ENCODE measurements around the gene CD70. TPM values are rescaled to one million over a fixed set of nuclear protein-coding genes. Genes with fewer than 3 reads are reported as not detected.
"Not testable (repeated sequence)": the region's sequence is repeated elsewhere in the genome, so short reads cannot be mapped to it uniquely, and the experiment has no call there.

The CD70 gene
- total RNA-seq, 1 donor from 2014 or later, result 0.51 TPM

DNA sequence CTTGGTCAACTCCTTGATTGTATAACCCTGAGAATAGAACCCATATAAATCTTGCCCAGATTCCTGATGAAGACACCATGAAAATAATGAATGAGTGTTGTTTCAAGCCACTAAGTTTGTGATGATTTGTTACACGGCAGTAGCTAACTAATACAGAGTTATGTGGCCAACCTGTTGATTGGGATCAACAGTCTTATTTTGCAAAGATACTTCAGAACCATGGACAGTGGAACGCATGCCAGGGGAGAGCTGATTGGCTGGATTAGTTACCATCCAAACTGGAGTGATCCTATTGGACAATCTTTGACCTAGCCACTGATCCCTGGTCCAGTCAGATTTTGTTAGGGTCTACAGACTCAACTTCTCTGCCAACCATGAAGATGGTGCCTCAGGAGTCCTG, 26.6 kb downstream of the CD70 start:
- H3K27ac Mint-ChIP-seq (ENCODE audit: unreplicated experiment), result no peak overlapping the region
- no peaks in the 10 kb centered on the region for H3K4me1 Mint-ChIP-seq (ENCODE audit: unreplicated experiment)
- no peak overlapping the region for H3K4me3 Mint-ChIP-seq (ENCODE audit: unreplicated experiment)
- H3K27me3 Mint-ChIP-seq (ENCODE audit: unreplicated experiment), result no peaks in the 10 kb centered on the region
- no peak for DNase-seq (ENCODE audit: low spot score)
- no peak for TF ChIP-seq CTCF (IDR thresholded peaks at IDR 0.05; ENCODE audit: unreplicated experiment)
- peaks cover 13% of the 10 kb centered on the region for H3K9me3 Mint-ChIP-seq (ENCODE audit: unreplicated experiment)
- H3K36me3 Mint-ChIP-seq (ENCODE audit: low read depth, unreplicated experiment), result no peaks in the 10 kb centered on the region

DNA sequence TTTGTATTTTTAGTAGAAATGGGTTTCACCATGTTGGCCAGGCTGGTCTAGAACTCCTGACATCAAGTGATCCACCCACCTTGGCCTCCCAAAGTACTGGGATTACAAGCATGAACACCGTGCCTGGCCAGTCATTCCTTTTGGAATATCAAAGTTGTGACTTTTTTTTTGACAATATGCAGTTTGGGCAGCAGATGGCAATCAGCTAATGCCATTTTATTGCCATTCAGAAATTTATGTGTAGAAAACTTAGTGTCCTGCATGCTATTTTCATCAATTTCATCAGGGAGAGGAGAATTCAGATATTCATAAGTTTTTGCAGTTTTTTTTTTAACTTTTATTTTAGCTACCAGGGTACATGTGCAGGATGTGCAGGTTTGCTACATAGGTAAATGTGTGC, 28.5 kb downstream of the CD70 start:
- H3K27ac Mint-ChIP-seq (ENCODE audit: unreplicated experiment); H3K4me3 Mint-ChIP-seq (ENCODE audit: unreplicated experiment); H3K27me3 Mint-ChIP-seq (ENCODE audit: unreplicated experiment); H3K4me1 Mint-ChIP-seq (ENCODE audit: unreplicated experiment); DNase-seq (ENCODE audit: low spot score); H3K36me3 Mint-ChIP-seq (ENCODE audit: low read depth, unreplicated experiment): not testable (repeated sequence)
- H3K9me3 Mint-ChIP-seq (ENCODE audit: unreplicated experiment), result peaks cover 17% of the 10 kb centered on the region

DNA sequence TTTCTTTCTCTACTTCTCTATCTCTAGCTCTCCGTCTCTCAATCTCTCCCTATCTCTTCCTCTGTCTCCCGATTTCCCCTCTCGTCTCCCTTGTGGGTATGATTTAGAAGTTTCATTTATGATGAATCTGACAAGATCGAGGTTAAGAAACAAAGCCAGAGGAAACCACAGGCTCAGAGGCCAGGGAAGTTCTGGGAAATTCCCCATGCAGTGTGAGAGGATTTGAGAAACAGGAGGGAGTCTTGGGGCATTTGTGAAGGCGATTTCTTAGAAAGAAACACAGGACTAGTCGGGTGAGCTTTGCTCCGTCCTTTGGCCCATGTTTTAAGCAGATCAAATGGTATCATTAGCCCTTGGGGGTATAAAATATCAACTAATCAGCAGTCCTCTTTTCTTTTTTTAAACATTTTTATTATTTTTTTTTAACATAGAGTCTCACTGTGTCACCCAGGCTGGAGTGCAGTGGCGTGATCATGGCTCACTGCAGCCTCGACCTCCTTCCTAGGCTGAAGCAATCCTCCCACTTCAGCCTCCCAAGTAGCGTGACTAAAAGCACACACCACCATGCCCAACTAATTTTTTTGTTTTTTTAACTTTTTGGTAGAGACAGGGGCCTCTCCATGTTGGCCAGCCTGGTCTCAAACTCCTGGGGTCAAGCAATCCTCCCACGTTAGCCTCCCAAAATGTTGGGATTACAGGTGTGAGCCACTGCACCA, 34.3 kb downstream of the CD70 start:
- peaks cover 9% of the 10 kb centered on the region for H3K9me3 Mint-ChIP-seq (ENCODE audit: unreplicated experiment)
- no peaks in the 10 kb centered on the region for H3K4me1 Mint-ChIP-seq (ENCODE audit: unreplicated experiment)
- TF ChIP-seq CTCF (IDR thresholded peaks at IDR 0.05; ENCODE audit: unreplicated experiment), result no peak
- no peak overlapping the region for H3K27ac Mint-ChIP-seq (ENCODE audit: unreplicated experiment)
- H3K27me3 Mint-ChIP-seq (ENCODE audit: unreplicated experiment), result no peaks in the 10 kb centered on the region
- H3K36me3 Mint-ChIP-seq (ENCODE audit: low read depth, unreplicated experiment), result no peaks in the 10 kb centered on the region
- no peak for DNase-seq (ENCODE audit: low spot score)
- no peak overlapping the region for H3K4me3 Mint-ChIP-seq (ENCODE audit: unreplicated experiment)

DNA sequence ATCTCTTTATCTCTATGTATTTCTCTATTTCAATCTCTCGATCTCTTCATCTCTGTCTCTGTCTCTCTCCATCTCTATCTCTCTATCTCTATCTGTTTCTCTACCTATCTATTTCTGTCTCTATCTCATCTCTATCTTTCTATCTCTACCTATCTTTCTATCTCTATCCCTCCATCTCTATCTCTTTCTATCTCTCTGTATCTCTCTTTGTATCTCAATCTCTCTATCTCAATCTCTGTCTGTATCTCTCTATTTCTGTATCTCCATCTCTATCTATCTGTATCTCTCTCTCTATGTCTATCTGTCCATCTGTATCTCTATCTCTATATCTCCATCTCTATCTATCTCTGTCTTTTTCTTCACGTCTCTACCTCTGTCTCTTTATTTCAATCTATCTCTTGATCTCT, 34.9 kb downstream of the CD70 start:
- no peaks in the 10 kb centered on the region for H3K27me3 Mint-ChIP-seq (ENCODE audit: unreplicated experiment)
- no peak overlapping the region for H3K4me3 Mint-ChIP-seq (ENCODE audit: unreplicated experiment)
- no peaks in the 10 kb centered on the region for H3K36me3 Mint-ChIP-seq (ENCODE audit: low read depth, unreplicated experiment)
- peaks cover 9% of the 10 kb centered on the region for H3K9me3 Mint-ChIP-seq (ENCODE audit: unreplicated experiment)
- no peaks in the 10 kb centered on the region for H3K4me1 Mint-ChIP-seq (ENCODE audit: unreplicated experiment)
- no peak for DNase-seq (ENCODE audit: low spot score)
- TF ChIP-seq CTCF (IDR thresholded peaks at IDR 0.05; ENCODE audit: unreplicated experiment), result no peak
- no peak overlapping the region for H3K27ac Mint-ChIP-seq (ENCODE audit: unreplicated experiment)

DNA sequence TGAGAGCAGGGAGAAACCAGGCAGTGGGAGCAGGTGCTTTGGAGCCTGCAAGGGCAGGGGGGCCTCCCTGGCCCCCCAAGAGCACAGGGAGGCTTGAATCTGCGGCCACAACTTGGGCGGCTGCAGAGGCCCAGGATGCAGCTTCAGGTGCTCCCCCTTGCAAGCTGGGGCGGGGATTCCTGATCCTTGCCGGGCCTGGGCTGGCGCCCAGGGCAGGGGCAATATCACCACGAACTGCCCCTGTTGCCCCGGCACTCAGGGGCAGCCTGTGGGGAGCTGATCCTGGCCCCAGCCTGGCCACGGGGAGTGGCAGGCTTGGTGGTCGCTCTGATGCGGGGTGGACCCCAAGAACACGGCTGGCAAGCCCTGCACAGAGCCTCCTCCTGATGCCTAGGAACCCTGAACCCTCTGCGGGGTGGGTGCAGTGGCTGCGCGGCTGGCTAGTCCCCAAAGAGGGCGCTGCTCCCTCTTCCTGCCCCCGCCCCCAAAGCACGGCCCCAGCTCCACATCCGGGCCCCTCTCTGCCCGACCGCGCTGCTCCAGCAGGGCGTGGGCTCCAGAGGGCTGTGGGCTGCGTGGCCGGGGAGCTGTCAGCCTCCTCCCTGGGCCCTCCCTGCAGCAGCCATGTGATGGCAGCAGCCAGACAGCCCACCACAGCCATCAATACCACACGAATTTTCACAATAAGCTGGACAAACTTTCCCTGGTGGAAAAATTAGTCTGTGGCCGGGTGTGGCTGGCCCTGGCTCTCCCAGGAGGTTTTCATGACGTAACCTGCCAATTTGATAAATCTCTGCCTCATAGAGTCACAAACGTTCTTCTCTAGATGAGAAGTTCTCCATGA, 39.1 kb downstream of the CD70 start:
- TF ChIP-seq CTCF (IDR thresholded peaks at IDR 0.05; ENCODE audit: unreplicated experiment), result no peak
- Mint-ChIP-seq H3K36me3 (ENCODE audit: low read depth, unreplicated experiment) (peaks cover 6% of the 10 kb centered on the region), H3K4me3 (ENCODE audit: unreplicated experiment) (no peak overlapping the region), H3K27me3 (ENCODE audit: unreplicated experiment) (no peaks in the 10 kb centered on the region), H3K4me1 (ENCODE audit: unreplicated experiment) (no peaks in the 10 kb centered on the region), H3K27ac (ENCODE audit: unreplicated experiment) (no peak overlapping the region), H3K9me3 (ENCODE audit: unreplicated experiment) (peaks cover 15% of the 10 kb centered on the region)
- DNase-seq (ENCODE audit: low spot score), result no peak

Measured in endothelial cell (in vitro differentiated cells).